HG03159 (cell line): ENCODE results near the gene MSTO1.
"Not testable (repeated sequence)": the region's sequence is repeated elsewhere in the genome, so short reads cannot be mapped to it uniquely, and the experiment has no call there.

ENCODE experiments used
- ATAC-seq: cut with Tn5 transposase; IDR thresholded peaks from one replicate; pipeline ENCODE4 v1.9.1; 2021; ENCODE audit warnings: mild to moderate bottlenecking, moderate library complexity; ENCODE audit not compliant: unreplicated experiment

The MSTO1 gene

DNA sequence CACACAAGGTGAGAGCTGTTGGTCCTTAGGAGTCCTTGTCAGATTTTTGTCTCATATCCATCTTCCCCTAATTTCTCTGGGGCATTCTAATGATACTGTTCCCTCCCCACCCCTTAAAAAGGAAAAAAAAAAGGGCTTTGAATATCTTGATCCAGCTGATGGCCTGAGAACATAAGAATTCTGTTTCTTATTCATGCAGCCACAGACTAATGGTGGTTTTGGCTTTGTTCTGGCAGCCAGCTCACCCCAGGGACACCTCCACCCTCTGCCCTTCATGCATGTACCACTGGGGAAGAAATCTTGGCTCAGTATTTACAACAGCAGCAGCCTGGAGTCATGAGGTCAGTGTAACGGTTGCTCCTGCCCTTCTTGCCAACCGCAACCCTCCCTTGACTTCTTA lies 3.2 kb downstream of the MSTO1 start:
- not testable (repeated sequence) for ATAC-seq

DNA sequence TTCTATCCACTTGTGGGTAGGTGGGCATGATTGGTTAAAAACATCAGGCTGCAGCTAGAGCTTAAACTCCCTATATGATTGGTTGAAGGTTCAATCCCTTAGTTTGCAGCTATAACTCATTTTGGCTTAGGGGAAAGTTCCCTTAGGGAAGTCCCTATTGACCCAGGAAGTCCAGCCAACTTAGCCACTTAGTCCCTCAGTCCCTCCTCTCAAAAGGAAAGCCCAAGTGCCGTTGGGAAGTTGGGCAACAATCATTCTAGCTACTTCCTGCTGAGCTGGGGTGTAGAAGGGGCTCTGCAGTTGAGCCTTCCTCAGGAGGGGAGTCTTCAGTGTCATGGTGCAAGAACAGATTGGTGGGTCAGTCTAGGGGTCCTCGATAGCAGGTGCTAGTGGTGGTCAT lies 12.2 kb downstream of the MSTO1 start:
- no peak for ATAC-seq

DNA sequence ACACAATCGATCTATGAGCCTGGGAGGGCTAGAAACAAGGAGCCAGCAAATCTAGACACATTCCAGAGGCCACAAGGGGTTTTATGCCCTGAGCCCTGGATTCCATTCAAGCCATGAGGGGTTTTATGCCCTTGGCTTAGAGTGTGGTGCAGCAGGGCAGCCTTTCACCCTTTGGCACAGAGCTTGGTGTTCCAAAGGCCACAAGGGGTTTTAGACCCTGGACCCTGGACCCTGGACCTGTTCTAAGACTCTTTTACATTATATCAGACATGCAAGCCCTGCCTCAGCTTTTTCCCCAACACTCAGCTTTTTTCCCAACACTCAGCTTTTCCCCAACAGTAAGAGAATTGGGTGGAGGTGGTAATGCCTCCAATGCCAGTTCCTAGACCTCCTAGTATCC lies 13.3 kb downstream of the MSTO1 start:
- no peak for ATAC-seq

DNA sequence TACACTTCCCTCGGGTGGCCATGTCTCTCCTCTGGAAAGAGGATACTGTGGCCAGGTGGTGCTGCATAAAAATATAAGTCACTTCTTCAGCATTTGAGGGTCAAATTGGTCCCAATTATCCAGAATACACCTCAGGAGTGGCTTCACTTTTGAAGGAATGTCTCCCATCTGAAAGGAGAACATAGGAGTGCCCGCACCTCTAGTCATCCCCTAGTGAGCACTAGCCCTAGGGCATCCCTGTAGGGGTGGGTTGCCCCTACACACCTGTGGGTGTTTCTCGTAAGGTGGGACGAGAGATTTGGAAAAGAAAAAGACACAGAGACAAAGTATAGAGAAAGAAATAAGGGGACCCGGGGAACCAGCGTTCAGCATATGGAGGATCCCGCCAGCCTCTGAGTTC lies 16.4 kb downstream of the MSTO1 start:
- not testable (repeated sequence) for ATAC-seq

DNA sequence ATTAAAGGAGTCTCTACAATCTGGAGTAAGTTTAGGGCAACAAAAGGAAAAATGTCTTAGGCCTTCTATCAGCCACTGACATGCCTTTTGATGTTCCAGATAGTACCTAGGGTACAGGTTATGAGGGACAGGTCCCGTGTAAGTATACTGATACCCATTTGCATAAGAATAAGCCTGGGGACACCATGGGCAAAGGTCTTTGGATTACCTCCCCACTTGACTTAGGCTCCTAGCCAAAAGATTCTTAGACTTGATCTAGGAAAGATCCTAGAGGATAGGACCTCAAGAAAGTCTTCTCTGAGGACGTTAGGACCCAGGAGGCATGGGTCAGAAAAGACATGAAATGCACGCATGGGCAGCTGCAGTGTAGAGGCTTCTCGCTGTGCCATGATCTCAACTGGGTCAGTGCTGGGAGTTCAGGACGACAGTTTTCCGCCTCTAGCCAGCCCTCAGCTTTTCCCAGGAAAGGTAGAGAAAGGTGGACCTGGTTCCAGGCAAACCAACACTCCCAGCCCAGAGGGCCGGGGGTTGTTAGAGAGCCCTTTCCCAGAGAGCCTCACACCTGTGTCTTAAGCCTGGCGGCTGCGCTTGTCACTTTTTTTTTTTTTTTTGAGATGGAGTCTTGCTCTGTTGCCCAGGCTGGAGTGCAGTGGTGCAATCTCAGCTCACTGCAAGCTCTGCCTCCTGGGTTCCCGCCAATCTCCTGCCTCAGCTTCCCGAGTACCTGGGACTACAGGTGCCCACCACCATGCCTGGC lies 26.6 kb downstream of the MSTO1 start:
- ATAC-seq: no peak

DNA sequence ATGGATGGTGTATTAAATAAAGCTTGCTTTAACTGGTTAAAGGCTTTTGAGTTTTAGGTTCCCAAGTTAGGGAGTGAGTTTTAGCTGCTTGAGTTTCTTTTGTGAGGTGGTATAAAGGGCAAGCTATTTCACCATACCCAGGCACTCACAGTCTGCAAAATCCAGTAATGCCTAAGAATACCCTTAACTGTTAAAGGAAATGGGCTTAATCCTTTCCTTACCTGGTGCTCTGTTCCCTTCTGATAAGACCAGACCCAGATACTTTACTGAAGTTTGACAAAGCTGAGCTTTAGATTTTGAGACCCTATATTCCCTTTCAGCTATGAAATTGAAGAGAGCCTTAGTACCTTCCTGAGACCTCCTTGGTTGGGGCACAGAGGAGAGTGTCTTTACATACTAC lies 30.3 kb downstream of the MSTO1 start:
- ATAC-seq: no peak

DNA sequence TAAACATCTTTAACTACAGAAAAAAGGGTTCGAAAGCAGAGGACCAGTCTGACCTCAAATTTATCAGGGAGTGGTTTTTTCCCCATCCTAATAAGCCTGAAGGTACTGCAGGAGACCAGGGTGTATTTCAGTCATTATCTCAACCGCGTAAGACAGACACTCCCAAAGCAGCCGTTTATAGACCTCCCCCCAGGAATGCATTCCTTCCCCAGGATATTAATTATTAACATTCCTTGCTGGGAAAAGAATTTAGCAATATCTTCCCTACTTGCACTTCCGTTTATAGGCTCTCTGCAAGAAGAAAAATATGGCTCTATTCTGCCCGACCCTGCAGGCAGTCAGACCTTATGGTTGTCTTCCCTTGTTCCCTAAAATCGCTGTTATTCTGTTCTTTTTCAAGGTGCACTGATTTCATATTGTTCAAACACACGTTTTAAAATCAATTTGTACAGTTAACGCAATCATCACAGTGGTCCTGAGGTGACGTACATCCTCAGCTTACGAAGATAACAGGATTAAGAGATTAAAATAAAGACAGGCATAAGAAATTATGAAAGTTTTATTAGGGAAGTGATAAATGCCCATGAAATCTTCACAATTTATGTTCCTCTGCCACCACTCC lies 32.7 kb downstream of the MSTO1 start:
- not testable (repeated sequence) for ATAC-seq

DNA sequence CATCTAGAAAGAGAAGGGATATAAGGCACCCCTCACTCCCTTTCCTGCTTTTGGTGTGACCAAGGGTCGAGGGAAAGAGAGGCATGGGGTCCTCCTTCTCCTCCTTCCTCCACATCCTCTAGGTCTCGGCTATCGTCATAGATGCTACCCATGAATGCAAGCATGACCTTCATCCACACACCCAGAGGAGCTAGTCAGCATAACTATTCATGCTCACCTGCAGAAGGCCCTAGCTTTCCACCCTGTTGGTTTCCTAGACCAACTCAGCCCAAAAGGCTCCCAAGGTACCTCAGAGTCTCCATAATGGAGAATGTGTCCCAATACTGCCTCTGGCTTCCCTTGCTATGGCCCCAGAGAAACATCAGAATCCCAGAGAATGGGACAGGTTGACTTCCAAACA lies 33.2 kb downstream of the MSTO1 start:
- ATAC-seq: no peak

DNA sequence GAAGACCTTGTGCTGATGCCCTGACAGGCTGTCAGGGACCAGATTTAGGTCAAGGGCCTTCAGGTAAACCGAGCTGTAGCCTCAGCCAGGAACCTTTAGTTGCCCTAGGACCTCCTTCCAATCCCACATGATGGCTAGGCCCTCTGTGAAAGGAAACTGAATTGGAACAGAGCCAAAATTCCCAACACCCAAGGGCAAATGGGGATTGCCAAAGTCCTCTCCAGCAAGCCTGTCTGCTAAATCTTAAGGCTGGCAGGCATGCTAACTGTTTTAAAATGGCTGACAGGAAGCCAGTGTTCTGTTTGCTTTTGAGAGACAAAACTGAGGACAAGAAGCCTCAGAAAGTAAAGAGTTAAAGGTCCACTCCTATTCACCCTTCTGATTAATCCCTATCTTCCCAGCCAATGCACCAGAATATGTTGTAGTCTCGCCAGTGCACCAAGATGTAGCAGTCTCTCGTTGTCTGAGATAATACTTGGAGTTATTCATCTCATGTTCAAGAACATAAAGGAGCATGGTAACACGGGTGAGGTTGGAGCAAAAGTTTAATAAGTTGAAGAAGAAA lies 35.1 kb downstream of the MSTO1 start:
- ATAC-seq: no peak

DNA sequence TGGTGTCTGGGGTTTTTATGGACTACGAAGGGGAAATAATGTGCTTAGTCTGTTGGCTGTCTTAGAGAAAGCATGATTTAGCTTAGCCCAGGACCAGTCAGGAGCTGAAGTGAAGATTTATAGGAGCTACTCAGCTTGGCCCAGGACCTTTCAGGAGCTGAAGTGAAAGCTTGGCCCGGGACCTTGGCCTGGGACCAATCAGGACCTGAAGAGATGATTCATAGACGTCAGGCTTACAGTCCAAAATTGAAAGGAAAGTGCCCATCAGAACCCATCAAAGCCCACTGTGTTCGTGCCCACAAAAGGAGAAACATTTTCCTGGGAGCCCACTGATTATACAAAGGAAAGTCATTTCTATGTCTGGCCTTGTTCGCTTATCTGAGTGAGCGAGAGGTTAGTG lies 35.6 kb downstream of the MSTO1 start:
- ATAC-seq: no peak

DNA sequence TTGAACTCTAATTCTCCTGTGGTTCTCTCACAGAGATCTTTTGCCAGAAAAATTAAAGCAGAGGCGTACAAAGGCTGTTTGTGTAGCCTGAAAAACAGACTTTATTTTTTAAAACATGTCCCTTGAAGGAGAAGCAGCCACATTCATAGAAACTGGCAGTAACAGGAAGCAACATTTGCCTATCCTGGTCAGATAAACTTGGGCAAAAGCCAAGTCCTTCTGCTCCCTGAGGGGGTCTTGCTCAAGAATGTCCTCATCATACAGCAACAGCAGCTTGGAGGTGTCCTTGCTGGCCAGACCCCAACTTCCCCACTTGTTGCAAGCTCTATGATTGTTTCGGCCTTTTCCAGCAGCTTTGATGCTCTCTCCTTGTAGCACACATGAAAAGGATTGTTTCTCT lies 36.3 kb downstream of the MSTO1 start:
- no peak for ATAC-seq

DNA sequence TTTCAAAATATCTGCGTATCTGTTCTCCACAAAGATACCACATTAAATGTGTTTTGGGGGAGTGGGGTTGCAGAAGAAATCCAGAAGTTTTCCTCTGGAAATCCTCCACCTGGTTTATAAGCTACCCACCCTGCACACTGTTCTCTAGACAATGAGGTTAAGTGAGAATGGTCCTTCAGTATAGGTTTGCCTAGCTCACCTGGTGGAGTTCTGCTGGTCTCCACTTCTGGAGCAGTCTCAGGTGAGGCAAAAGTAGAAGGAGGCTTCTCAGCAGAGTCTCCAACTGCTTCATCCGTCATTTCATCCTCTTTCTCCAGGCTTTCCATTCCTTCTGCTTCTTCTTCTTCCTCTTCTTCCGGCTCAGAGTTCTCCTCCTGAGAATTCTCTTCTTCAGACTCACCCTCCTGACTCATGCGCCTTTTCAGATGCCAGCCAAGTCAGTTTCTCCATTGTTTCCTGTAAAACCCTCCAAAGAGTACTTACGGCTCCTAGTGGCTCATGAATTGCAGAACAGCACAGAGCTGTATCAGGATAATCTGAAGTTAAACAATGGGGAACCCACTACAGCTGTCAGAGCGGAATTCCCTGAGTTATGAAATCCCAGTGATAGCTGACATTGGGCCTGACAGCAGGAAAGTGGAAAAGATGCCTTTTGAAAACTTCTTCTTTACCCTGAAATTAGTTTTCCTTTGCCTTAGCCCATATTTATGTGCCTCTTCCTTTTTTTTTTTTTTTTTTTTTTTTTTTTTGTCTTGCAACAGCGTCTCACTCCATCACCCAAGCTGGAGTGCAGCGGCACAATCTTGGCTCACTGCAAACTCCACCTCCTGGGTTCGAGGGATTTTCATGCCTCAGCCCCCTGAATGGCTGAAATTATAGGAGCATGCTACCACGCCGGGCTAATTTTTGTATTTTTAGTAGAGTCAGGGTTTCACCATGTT lies 38.5 kb downstream of the MSTO1 start:
- no peak for ATAC-seq

DNA sequence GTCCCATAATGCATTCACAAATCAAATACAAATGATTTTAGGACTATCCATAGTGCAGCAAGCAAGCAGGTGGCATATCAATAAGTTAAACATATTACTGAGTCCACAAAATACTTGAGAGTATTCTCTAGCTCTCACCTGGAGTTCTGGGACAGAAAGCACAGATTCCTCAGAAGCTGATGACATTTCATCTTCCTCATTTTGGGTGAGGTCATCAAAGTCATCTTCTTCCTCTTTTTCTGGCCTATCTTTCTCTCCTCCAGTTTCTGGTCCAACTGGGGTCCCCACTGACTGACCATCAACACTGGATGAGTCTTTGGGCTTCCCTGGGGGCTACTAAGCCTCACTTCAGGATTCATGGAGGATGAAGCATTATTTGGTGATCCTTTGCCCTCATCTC lies 39.7 kb downstream of the MSTO1 start:
- ATAC-seq: no peak

DNA sequence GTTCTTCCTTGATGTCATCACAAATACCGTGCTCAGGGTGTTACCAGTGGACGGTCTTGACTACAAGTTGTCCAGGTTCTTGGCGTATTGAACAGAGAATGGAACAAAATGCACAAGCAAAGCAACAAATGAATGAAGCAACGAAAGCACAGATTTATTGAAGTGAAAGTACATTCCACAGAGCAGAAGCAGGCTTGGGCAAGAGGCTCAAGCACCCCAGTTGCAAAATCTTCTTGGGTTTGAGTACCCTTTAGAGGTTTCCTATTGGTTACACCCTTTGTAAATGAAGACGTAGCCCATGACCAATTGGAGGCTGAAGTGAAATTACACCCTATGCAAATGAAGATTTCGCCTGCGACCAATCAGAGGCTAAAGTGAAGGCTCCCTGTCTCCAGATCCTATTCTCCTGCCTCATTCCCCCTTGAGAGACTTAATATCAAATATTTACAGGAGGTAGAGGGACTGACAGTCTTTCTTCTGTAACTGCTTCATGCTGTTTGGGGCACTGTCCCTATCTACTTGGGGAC lies 40.3 kb downstream of the MSTO1 start:
- ATAC-seq: no peak

DNA sequence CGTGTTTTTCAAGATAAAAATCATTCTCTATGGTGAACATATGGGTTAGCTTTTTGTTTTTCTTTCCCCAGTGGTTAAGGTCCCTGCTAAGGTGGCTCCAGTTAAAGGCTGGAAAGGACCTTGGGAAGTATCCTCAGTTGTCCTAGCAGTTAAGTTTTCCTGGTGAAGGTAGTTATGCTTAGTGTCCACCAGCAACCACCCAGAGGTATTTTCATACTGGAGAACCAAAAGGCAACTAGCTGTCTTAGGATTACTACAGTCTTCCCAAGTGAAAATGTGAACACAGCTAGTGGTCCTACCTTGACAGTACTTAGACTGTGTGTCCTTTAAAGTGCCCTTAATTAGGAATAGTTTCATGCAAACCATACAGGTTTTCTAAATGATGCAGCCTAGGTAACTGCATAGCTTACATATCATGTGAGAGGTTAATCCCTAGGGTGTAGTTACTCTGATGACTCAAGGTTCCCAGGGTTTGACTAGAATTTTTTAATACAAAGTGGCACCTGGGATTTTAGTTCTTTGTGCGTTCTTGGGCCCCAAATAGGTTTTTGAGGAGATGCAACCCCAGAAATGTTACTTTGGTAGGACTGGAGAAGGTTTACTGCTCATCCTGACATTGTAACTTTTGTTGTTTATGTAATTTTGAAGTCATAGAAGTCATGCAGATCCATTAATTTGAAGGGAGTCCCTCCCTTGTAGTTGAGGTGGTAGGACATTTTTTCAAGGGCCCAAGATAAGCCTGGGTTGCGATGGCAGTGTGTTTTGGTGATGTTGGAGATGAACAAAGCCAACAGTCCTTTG lies 42.0 kb downstream of the MSTO1 start:
- ATAC-seq: no peak

DNA sequence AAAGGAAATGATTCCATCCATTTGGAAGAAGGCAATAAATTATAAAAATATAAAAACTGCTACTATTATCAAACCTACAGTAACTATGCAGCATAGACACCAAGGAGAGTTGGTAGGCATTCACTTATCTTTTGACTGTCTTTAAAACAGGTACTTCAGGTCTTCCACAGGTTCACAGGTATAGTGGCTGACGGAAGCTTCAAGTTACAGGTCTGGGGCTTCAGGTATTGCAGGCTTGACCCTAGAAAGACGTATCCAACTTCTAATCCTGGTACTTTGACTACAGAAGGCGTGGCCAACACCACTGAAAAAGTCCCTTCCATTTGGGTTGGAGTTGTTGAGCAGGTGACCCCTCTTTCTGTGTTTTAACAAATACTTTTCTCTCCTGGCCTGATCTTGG lies 42.9 kb downstream of the MSTO1 start:
- no peak for ATAC-seq

DNA sequence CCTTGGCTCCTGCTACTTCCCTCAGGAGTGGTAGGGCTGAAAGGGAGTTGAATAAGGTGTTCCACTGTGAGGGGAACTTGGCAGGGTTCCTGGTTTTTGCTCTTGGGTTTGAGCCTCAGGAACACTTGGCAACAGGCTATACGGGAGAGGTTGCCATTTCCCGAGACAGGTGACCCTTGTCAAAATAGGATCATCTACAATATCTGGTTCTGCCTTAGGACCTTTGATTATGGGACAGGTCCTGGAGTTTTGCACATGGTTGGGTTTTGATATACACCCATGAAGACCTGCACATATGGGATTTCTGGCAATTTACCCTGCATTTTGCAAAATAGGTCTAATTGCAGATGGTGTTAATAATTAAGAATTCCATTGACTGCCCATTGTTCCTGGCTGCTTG lies 47.4 kb downstream of the MSTO1 start:
- no peak for ATAC-seq

DNA sequence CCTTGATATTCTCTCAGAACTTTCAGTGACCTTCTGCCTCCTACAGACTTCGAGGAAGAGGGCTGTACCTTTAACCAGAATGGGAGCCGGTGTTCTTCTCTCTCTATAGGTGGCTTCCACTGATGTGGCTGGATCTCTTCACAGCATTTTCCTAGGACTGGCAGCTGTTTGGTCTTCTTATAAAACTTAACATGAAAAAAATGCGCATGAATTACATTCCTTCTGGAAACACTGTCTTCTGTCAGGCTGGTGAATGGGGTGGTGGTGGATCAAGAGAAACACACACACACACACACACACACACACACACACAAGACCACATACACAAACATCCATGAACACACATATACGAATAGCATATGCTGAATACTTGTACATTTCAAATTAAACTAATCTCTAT lies 51.2 kb downstream of the MSTO1 start:
- ATAC-seq: not testable (repeated sequence)
